SK-N-SH treated with all-trans-retinoic acid at 6 μM for 48 hours (cell line): Measurements from ENCODE around the gene UTS2B.

ENCODE experiments used
- ATAC-seq: fragments of 200-7000 bp; cut with Tn5 transposase; 3 replicates; pipeline ENCODE4 v1.9.1; 2020; ENCODE audit warnings: mild to moderate bottlenecking, moderate library complexity
- CREB5 ChIP-seq: fragments of 250-450 bp; sonication (Bioruptor Pico); IDR thresholded peaks from 2 replicates; pipeline ENCODE4 v1.5.1; 2020; ENCODE audit warnings: low read depth, mild to moderate bottlenecking, moderate library complexity
- CSDC2 ChIP-seq: fragments of 250-450 bp; sonication (Bioruptor Pico); IDR thresholded peaks from 2 replicates; pipeline ENCODE4 v1.5.0; 2020; ENCODE audit warnings: mild to moderate bottlenecking, moderate library complexity
- CSRNP3 ChIP-seq: fragments of 250-450 bp; sonication (Bioruptor Pico); IDR thresholded peaks from 2 replicates; pipeline ENCODE4 v1.5.1; 2021; ENCODE audit warnings: mild to moderate bottlenecking, moderate library complexity
- GLIS3 ChIP-seq: fragments of 250-450 bp; sonication (Bioruptor Pico); IDR thresholded peaks from 2 replicates; pipeline ENCODE4 v1.5.0; 2020; ENCODE audit warnings: mild to moderate bottlenecking, moderate library complexity
- OSR1 ChIP-seq: fragments of 250-450 bp; sonication (Bioruptor Pico); IDR thresholded peaks from 2 replicates; pipeline ENCODE4 v1.8.0; 2022; ENCODE audit warnings: moderate library complexity, mild to moderate bottlenecking, inconsistent platforms
- PATZ1 ChIP-seq: fragments of 250-450 bp; sonication (Bioruptor Pico); IDR thresholded peaks from 2 replicates; pipeline ENCODE4 v1.8.0; 2020; ENCODE audit warnings: mild to moderate bottlenecking, moderate library complexity, borderline replicate concordance
- PPARA ChIP-seq: fragments of 250-450 bp; sonication (Bioruptor Pico); IDR thresholded peaks from 2 replicates; pipeline ENCODE4 v1.5.0; 2020; ENCODE audit warnings: mild to moderate bottlenecking, borderline replicate concordance
- RARB ChIP-seq: fragments of 250-450 bp; sonication (Bioruptor Pico); IDR thresholded peaks from 2 replicates; pipeline ENCODE4 v1.8.0; 2021; ENCODE audit warnings: mild to moderate bottlenecking, moderate library complexity
- SNAI2 ChIP-seq: fragments of 250-450 bp; sonication (Bioruptor Pico); IDR thresholded peaks from 2 replicates; pipeline ENCODE4 v1.5.0; 2020; ENCODE audit warnings: mild to moderate bottlenecking, moderate library complexity
- TCF4 ChIP-seq: fragments of 250-450 bp; sonication (Bioruptor Pico); IDR thresholded peaks from 2 replicates; pipeline ENCODE4 v1.8.0; 2021; ENCODE audit warnings: mild to moderate bottlenecking, moderate library complexity, borderline replicate concordance
- TOX ChIP-seq: fragments of 250-450 bp; sonication (Bioruptor Pico); IDR thresholded peaks from 2 replicates; pipeline ENCODE4 v1.8.0; 2021; ENCODE audit warnings: mild to moderate bottlenecking, moderate library complexity, borderline replicate concordance
- TSHZ2 ChIP-seq: fragments of 250-450 bp; sonication (Bioruptor Pico); IDR thresholded peaks from 2 replicates; pipeline ENCODE4 v1.5.0; 2020; ENCODE audit warnings: mild to moderate bottlenecking, moderate library complexity
- ZC3H10 ChIP-seq: fragments of 250-450 bp; sonication (Bioruptor Pico); IDR thresholded peaks from 2 replicates; pipeline ENCODE4 v1.5.1; 2021; ENCODE audit warnings: mild to moderate bottlenecking, moderate library complexity
- ZFP30 ChIP-seq: fragments of 450-650 bp; formaldehyde crosslinking; IDR thresholded peaks from 2 replicates; pipeline ENCODE4 v1.5.0; 2022; ENCODE audit warnings: mild to moderate bottlenecking, moderate library complexity
- ZNF70 ChIP-seq: fragments of 450-650 bp; formaldehyde crosslinking; IDR thresholded peaks from 2 replicates; pipeline ENCODE4 v1.5.0; 2020; ENCODE audit warnings: mild to moderate bottlenecking, moderate library complexity
- TF ChIP-seq, protein P1 (sequence below): fragments of 250-450 bp; sonication (Bioruptor Pico); IDR thresholded peaks from 2 replicates; pipeline ENCODE4 v1.8.0; 2021; ENCODE audit warnings: low read depth, mild to moderate bottlenecking, moderate library complexity, borderline replicate concordance

UTS2B gene

GRCh38 chr3:191269289-191270085 is 60.8 kb downstream of the UTS2B start (continued):
- TF ChIP-seq, protein P1, sequence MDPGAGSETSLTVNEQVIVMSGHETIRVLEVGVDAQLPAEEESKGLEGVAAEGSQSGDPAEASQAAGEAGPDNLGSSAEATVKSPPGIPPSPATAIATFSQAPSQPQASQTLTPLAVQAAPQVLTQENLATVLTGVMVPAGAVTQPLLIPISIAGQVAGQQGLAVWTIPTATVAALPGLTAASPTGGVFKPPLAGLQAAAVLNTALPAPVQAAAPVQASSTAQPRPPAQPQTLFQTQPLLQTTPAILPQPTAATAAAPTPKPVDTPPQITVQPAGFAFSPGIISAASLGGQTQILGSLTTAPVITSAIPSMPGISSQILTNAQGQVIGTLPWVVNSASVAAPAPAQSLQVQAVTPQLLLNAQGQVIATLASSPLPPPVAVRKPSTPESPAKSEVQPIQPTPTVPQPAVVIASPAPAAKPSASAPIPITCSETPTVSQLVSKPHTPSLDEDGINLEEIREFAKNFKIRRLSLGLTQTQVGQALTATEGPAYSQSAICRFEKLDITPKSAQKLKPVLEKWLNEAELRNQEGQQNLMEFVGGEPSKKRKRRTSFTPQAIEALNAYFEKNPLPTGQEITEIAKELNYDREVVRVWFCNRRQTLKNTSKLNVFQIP (CRISPR knock-in tag), result no peak
- TF ChIP-seq CSRNP3 (CRISPR knock-in tag) (no peak), GLIS3 (no peak), ZC3H10 (CRISPR knock-in tag) (no peak), SNAI2 (no peak), ZFP30 (no peak), TOX (CRISPR knock-in tag) (no peak), CREB5 (CRISPR knock-in tag) (no peak)

DNA sequence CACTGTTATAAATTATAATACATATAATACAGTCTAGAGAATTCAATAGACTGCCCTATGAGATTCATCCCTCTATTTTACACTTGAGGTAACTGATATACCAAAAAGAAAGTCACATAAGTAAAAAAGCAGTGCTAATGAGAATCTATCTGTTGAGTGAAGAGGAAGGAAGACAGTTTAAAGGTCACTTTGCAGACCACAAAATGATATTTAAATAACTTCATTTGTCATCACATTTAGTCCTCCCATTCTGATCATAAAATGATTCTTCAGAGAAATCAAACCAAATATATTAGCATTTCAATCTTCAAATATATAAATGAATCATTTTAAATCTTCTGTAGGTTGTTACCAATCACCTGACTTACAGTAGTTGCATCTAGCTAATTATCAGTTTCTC is 61.6 kb downstream of the UTS2B start:
- TF ChIP-seq, protein P1 (CRISPR knock-in tag), result no peak
- TF ChIP-seq CREB5 (CRISPR knock-in tag) (no peak), RARB (CRISPR knock-in tag) (no peak), TSHZ2 (no peak), OSR1 (CRISPR knock-in tag) (no peak), PATZ1 (CRISPR knock-in tag) (no peak), TCF4 (CRISPR knock-in tag) (no peak), PPARA (CRISPR knock-in tag) (no peak)
- no peak for ATAC-seq

DNA sequence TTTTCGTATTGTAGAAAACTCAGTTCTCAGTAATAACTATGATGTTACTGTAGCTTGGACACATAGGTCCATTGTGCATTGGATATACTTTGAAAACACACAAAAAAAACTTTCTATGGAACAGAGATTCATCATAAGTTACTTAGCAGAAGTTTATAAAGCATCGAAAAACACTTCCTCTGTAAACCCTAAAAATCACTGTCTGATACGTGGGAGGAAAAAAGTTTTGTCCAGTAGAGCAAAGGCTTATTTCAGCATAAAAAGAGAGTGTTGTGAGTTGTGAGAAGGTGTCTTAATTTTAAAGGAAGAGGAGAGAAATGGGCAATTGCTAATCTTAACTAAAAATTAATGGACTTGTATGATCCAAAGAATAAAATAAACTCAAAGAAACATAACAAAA is 66.5 kb downstream of the UTS2B start:
- no peak for ATAC-seq
- TF ChIP-seq GLIS3, result no peak
- no peak for TF ChIP-seq ZNF70 (CRISPR knock-in tag)
- no peak for TF ChIP-seq CSDC2 (CRISPR knock-in tag)
- no peak for TF ChIP-seq CSRNP3 (CRISPR knock-in tag)
- no peak for TF ChIP-seq TSHZ2
- TF ChIP-seq PATZ1 (CRISPR knock-in tag), result no peak
